ENCODE data around the gene C2CD2L.

DNA sequence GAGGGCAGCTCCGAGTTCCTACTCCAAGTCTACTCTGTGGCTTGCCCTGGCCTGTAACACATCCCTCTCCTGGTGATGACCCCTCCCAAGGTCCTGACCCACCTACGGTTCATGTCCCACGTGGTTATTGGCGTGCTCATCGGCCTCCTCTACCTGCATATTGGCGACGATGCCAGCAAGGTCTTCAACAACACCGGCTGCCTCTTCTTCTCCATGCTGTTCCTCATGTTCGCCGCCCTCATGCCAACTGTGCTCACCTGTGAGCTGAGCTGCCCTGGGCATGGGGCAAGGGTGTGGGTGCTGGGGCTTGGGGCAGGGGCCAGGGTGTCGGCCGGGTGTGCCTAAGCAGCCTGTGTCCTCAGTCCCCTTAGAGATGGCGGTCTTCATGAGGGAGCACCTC is 51.3 kb downstream of the C2CD2L start:
- TF ChIP-seq CTCF (IDR thresholded peaks at IDR 0.05; ENCODE audit: insufficient read depth, low read length) (no peak), POLR2AphosphoS5 (IDR thresholded peaks at IDR 0.05; ENCODE audit: low read depth) (no peak), REST (IDR thresholded peaks at IDR 0.05; ENCODE audit: insufficient replicate concordance, low read depth) (no peak), GABPA (IDR thresholded peaks at IDR 0.05; ENCODE audit: low read depth) (no peak)

All from HL-60 (cell line).